HG03432 (cell line): ENCODE results near the gene SPSB1.

ENCODE experiments used
- ATAC-seq: cut with Tn5 transposase; IDR thresholded peaks from one replicate; pipeline ENCODE4 v1.9.1; 2021; ENCODE audit warnings: mild to moderate bottlenecking, moderate library complexity; ENCODE audit not compliant: unreplicated experiment

The SPSB1 gene

DNA sequence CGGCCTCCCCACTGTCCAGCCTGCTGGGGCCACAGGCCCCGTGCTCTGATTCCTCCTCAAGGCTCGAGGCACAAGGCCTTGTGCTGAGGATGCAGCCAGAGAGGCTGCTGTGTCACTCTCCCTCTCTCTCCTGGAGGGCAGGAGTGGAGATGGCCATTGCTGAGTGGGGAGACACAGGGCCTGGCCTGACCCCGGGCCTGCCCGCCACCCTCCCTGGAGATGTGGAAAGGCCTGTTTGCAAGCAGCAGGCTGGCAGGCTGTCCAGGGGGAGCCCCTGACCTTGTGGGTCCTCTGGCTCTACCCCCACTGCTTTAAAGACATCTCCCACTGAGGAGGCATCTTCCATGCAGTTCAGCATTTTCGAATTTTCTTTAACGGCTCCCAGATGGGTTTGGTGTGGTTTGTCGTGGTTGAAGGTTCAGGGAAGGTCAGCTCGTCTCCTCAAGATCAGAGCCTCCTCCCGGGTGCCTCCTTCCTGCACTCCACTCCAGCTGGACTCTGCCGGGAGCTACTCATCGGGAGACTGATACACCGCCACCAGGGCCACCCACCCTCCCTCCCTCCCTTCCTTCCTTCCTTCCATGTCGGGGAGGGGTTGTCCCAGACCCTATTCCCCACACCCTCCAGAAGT, 69.1 kb downstream of the SPSB1 start:
- no peak for ATAC-seq

DNA sequence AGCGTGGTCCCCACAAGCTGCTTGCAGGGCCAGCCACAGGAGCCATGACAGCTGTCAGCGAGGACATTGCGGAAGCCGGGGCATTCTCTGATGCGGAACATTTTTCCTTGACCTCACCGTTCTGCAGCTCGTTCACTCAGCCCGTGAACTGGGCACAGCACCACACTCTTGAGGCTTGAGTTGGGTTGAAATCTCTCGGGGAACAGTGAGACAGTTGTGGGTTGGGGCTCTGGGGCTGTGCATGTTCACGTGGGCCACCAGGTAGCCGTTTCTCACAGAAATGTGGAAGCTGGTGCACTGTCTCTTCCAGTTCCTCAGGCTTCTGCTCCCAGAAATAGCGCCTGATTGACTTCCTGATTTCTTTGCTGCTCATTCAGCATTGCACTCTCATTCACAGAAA, 69.8 kb downstream of the SPSB1 start:
- no peak for ATAC-seq

DNA sequence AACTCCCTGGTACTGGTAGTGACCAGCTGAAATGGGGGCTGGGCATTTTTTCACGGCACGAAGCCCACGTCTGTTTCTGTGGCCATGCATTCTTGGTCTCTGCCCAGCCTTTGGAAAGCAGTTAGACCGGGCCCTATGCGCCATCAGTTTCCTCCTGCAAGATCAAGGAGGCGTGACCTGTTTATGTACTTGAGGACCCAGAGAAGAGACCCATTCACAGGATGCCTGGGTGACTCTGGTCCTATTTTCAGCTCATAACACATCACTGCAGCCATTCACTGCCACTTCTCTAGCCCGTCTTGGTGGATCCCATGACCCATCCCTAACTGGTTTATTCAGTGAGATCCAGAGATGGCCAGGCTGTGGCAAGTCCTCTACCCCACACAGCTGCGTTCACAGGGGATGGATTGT, 70.4 kb downstream of the SPSB1 start:
- ATAC-seq: no peak

DNA sequence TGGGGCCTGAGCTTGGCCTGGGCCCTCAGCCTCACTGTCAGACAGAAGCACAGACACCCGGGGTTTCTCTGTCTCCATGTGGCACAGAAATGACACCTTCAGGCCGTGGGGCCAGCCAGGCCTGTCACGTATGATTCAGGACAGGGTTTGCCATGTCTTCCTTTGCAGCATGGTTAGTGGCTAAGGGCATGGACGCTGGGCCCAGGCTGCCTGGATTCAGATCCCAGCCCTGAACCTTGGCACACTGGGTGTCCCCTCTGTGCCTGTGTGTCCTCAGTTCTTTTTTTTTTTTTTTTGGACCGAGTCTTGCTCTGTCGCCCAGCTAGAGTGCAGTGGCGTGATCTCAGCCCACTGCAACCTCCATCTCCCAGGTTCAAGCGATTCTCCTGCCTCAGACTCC, 73.6 kb downstream of the SPSB1 start:
- ATAC-seq: no peak

DNA sequence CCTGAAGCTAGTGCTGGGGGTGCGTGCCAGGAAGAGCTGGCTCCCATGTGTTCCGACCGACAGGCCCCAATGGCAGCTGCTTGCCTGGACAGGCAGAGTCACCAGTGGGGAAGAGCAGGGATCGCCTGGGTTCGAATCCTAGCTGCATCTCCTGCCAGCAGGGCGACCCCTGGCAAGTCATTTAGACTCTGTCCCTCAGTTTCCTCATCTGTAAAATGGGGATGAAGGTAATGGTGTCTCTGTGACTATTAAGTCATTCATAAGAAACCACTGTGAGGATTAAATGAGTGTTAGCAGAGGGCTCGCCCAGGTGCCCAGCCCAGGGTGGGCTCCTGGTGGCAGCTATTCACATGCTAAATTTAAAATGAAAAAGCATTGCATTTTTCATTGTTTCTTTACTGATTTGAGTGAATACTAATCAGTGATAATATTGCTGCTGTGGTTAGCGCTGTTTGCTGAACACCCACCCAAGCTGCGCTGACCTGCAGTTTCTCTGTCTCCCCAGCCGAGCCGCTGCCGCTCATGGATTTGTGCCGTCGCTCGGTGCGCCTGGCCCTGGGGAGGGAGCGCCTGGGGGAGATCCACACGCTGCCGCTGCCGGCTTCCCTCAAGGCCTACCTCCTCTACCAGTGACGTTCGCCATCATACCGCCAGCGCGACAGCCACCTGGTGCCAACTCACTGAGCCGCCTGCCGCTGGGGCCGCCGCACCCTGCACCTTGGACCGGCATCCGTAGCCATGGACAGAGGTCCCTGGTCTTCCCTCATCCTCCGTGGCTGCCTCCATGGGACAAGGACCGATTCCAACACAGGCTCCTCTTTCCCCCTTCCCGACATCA, 74.5 kb downstream of the SPSB1 start:
- ATAC-seq: no peak

DNA sequence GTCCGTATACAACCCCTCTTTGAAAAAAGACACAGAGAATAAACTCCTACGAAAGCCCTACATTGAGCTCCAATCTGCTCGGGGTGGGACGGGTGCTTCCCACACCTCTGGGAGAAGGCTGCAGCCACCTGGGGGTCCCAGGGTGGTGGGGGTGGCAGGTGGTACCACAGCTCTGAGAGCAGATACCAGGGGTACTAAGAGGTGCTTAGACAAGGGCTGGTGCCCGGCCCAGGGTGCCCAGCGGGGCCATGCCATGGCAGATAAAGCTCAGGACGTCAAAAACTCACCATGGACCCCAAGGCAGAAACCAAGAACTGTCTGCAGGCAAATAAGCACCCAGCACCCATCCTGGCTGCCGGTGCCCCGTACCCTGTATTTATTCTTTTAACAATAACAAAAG, 75.1 kb downstream of the SPSB1 start:
- ATAC-seq: no peak

DNA sequence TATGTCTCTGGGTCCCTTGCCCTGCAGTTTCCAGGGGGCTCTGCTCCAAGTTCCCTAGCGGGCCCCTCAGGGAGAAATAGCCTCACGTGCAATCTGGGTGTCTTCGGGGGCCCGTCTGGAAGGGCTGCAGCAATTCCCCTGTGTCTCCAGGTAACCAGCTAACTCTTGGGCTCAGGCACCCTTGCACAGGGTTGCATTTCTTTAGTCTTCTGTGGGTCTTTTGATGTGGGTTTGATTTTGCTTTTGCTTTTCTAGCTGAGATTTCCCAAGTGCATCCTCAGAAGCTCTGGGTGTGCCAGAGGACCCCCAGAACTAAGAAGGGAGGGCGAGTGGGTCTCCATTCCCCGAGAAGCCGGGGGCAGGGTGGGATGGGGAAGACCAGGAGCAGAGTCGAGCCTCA, 75.7 kb downstream of the SPSB1 start:
- no peak for ATAC-seq

DNA sequence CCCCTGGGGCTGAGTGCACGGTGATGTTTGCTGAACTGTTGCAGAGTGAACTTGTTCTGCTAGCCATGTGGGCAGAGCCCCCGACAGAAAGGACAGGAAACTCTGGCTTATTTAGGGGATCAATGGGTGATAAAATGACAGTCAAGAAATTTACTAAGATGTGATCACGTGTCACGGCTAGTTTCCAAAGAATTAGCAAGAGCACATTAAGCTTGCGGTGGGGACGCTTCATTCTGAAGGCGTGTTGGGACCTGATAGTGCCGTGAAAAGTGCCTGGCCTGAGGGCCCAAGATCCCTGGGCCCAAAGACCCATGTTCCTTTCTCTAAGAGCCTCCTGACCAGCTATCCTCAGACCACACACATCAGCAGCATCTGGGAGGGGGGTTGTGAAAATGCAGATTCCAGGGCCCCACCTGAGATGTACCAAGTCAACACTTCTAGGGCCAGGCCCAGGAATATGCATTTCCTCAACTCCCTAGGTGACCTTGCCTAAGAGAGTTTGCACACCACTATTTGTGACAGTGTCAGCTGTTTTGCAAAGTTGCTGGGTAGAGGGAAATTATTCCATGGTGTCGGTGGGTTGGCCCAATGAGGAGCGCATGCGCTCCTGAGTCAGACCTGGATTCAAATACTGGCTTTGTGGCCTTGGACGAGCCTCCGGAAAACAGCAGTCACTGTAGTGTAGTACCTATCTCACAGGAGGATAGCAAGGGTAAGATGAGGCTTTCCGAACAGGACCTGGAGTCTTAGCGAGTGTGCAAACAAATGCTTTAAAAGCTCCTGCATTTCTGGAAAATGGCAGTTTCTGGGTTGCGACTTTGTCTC, 77.5 kb downstream of the SPSB1 start:
- ATAC-seq: no peak

DNA sequence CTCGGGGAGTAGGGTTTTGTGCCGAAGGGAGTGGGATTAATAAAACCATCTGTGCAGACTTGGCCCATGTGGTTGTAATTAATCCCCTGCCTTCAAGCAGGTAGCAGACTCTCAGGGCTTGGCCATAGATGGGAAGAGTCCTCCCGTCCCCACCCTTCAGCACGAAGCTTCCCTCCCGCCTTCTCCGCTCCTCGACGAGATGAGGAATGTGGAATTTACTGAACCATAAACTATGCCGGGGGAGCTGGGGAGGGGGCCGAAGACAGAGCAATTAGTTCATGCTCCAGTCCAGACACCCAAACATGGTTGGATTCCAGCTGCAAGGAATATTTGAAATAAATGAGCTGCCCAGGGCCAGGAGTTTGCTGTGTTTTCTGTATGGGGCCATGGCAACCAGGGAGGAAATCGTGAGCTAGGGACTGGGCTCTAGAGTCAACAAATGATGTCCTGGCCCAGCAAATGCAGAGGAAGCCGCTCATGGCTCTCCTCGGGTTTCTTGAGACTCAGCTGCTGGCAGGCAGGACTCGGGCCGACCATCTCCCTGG, 78.8 kb downstream of the SPSB1 start:
- ATAC-seq: no peak

DNA sequence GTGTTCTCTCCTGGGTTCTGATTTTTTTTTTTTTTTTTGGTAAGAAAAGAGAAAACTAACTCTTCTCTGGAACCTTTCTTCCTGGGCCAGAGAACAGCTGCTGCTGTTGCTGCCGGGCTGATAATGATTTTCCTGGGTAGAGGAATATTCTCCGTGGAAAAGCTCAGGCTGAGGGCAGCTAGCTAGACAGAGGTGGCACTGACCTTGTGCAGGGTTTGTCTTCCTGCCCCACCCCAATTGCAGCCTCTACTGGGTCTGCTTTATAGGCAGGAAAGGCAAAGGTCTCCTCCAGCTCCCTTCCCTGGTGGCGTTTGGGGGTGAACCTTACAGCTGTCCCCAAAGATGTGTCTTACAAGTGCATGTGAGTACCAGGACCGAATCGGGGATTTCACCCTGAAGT, 79.3 kb downstream of the SPSB1 start:
- no peak for ATAC-seq

DNA sequence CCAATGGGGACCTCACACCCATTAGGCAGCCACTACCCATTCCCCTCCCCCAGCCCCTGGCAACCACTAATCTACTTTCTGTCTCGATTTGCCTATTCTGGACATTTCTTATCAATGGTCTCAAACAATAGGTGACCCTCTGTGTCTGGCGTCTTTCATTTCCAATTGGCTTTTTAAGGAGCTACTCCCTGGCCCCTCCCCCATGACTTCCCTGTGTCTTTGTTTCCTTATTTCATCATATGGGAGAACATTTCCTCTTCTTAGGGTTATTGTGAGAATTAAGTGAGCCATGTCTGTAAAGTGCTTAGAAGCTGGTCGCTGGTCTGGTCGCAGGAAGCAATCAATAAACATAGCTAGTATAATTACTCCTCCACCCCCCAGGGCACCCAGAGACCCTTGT, 80.9 kb downstream of the SPSB1 start:
- no peak for ATAC-seq

DNA sequence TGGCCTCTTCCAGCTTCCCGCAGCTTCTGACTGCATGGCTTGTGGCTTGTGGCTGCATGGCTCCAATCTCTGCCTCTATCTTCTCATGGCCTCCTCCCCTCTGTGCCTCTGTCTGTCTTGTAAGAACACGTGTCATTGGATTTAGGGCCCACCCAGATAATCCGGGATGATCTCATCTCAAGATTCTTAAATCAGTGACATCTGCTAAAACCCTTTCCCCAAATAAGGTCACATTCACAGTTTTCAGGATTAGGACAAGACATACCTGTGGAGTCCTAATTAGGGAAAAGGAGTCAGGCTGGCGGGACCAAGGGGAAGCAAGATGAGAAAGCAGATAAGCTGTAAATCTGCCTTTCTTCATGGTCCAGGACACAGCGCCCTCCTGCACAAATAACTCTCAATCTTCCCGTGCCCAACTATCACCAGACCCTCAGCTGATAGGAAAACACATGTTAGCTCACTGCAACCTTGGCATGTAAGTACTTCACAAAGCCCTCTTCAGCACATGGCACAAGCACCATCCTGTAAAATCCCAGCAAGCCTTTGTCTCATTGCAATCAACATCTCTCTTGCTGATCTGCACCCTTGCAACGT, 82.2 kb downstream of the SPSB1 start:
- no peak for ATAC-seq

DNA sequence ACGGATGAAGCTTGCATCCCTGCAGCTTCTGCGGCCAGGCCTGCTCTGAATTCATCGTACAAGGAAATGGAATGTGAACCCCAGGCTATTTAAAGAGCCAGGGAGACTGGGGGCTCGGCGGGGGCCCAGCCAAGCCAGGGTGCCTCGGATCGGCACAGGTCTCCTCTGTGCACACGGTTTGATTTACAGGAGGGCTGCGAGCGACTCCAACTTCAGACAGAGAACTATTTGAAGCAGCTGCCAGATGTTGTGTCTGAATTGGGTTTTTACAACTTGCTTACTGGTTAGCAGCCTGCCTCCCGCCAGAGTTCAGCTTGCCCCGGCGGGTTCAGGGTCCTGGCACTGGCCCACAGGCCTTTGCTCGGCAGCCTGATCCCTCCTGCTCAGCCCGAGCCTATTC, 83.2 kb downstream of the SPSB1 start:
- ATAC-seq: no peak

DNA sequence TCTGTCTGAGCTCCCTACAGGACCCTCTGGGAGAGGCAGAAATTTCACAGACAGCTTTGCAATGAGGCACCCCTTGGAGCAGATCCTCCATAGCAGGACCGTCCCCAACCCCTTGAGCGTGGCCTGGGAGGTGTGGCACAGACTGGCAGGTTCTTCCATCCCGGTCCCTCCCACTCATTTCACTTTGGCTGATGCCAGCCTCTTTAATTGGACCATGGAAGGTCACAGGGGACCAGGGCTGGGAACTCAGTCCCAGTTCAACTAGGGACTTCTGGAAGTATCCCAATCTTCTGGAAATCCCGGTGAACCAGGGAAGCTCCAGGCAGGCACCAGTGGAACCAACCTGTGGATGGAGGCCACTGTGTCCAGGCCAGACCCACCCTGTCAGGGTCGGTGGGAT, 83.7 kb downstream of the SPSB1 start:
- no peak for ATAC-seq

DNA sequence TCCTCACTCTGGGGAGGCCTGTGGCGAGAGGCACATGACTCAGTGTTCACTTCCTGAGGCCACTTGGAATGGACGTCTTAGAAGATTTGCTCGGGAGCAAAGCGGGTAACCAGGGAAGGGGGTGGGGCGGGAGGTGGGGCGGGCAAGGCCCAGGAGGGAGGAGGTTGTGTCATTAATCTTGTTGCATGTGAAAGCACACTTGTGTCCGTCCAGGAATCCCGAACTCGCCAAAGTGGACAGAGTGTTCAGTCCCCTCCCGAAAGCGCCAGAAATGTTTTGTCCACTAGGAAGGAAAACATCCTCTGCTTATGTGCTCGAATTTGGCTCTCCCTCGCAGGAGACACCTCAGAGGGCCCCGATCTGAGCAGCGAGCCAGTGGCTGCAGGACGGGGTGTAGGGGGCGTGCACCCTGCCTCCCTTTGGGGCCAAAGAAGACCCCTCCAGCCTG, 84.2 kb downstream of the SPSB1 start:
- no peak for ATAC-seq

DNA sequence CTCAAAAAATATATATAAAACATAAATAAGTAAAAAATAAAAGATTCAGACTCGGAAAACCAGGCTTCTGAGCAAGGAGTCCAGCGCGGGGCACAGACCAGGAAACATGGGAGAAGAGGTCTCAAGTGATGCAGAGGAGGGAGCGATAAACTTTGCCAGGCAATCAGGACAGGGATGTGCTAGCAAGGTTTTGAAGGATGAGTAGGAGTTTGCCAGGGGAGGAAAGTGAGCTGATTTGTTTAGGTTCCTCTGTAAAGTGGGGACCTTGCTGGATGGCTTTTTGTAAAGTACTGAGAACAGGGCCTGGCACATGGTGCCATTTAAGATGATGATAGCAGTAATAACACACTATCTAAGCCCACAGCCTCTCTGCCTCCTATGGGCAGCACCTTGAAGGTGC, 86.1 kb downstream of the SPSB1 start:
- ATAC-seq: no peak

DNA sequence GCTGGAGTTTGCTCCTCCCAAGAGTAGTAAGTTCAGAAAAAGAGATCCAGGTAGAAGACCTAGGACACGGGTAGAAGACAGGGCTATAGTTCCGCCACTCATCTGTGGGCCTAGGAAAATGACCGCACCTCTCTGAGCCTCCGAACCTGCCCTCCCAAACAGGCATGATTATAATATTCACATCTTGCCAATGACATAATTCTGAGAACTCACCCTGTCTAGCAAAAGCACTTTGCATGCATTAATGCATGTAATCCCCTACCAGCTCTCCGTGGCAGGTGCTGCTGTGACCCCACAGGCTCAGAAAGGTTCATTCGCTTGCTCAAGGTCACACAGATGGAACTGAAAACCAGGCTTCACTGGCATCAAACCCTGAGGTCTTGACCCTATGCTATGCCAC, 88.0 kb downstream of the SPSB1 start:
- ATAC-seq: no peak

DNA sequence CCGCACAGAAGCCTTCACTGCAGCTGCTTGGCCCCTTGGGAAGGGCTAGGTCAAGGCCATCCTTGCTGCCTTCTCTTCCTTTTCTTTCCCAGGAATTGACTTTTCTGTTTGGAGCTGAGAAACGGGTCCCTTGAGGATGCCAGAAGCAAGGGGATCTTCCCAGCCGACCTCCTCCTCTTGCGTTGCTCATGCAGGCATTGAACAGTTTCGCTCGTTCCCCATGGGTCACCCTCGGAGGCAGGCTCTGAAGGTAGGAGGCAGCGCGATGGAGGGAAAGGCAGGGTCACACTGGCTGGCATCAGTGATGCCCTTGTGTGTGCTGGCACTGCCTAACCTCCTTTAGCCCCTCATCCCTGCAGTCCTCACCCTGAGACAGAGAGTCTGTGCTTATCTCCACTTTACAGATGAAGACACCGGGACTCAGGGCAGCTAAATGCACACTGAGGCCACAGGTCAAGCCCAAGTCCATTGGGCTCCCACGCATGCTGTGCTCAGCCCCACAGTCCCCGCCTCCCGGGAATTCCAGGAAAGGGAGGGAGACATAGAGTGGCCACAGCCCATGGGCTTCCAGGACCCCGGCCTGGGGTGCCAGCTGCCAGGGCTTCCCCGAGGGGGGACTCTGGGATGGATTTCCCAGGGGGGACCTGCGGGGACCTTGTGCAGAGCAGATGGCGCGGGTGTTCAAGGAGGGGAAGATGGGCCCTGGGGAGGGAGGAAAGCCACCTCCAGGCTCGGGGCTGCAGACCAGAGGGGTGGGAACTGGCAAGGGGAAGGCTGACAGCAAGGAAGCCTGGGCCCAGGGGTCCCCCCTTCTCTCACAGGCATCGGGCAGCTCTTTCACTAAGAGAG, 90.2 kb downstream of the SPSB1 start:
- ATAC-seq: no peak

DNA sequence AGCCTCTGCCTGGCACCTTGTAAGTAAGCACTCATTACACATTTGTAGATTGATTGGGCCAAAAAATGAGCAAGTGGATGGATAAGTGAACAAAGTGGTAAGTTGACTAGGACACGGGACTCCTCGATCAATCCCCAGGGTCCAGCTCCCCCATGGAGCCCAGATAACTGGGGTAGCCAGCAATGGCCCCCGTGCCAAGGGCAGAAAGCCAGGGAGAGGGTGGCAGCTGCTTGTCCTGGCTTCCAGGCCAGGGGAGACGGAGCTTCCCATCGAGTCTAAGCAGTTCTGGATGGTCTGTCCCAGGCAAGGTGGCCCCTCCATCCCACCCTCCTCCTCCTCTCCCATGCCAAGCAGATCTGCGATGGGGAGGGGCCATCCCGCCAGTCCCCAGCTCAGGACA, 91.4 kb downstream of the SPSB1 start:
- ATAC-seq: no peak

DNA sequence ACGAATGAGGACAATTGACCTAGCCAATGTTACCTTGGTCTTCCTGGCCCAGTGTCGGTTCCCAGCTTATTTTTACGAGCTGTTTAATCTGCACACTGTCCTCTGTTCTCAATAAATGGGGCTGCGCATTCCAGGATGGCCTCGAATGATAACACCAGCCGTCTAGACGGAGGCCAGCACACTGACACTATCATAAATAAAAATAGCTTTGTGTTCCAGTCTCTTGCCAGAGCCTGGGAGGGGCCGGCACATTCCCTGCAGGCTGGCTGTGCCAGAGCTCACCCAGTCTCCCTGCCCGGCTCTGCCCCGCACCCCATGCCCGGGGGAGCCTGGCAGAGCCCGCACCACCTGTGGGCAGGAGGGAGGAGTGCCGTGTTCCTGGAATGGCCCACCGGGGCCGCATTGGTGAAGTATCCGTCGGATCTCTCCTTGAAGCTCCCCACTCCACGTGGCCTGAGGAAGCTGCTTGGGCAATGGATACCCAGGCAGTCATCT, 92.1 kb downstream of the SPSB1 start:
- ATAC-seq: no peak
